Measurements from ENCODE around the gene NGDN.

NGDN gene

GRCh38 chr14:23512156-23512555, 42.7 kb downstream of the NGDN start:
- TF ChIP-seq CTCF (IDR thresholded peaks at IDR 0.05): no peak

- TF ChIP-seq CTCF (IDR thresholded peaks at IDR 0.05): no peak
These were observed 43.7 kb downstream of the NGDN start for GRCh38 chr14:23513005-23513817.

- no peak for TF ChIP-seq CTCF (IDR thresholded peaks at IDR 0.05)
These were observed 44.5 kb downstream of the NGDN start for GRCh38 chr14:23513818-23514643.

- no peak for TF ChIP-seq CTCF (IDR thresholded peaks at IDR 0.05)
These were observed 45.1 kb downstream of the NGDN start for GRCh38 chr14:23514644-23514957.

GRCh38 chr14:23517650-23518326, 48.3 kb downstream of the NGDN start:
- no peak for TF ChIP-seq CTCF (IDR thresholded peaks at IDR 0.05)

- TF ChIP-seq CTCF (IDR thresholded peaks at IDR 0.05): no peak
These were observed 49.2 kb downstream of the NGDN start for GRCh38 chr14:23518709-23519108.

GRCh38 chr14:23520899-23521533, 51.5 kb downstream of the NGDN start:
- no peak for TF ChIP-seq CTCF (IDR thresholded peaks at IDR 0.05)
